Measurements from ENCODE around the gene ACAD9. TPM values are rescaled to one million over a fixed set of nuclear protein-coding genes. Genes with fewer than 3 reads are reported as not detected.

The ACAD9 gene
- polyA plus RNA-seq, 3 donors = 21.9 to 27.7 (median 25.6) TPM

DNA sequence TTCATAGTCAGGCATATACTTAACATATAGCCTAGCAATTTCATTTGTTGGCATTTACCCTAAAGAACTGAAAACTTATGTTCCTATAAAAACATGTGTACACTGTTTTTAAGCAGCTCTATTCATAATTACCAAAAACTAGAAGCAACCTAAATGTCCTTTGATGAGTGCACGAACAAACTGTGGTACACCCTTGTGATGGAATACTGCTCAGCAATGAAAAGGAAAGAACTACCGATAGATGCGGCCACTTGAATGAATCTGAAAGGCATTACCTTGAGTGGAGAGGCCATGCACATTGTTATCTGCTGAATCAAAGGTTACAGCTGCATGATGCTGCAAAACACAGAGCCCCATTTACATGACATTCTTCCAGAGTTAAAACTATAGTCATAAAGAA is 69.7 kb downstream of the ACAD9 start:
- intact Hi-C loops (cut with micrococcal nuclease) = no loop called here
- 93% methylated on average over 2 of the region's 3 CpGs for WGBS (ENCODE audit: insufficient coverage)
- no peak overlapping the region for H3K4me2 ChIP-seq (replicated peaks; ENCODE audit: extremely low read depth, low read length, poor library complexity, severe bottlenecking)
- Mint-ChIP-seq H3K27me3 (ENCODE audit: low read depth in 3 of 3) (peaks cover 4 to 9% (median 6%) of the 10 kb centered on the region in 3 donors), H3K27ac (no peak overlapping the region), H3K36me3 (no peaks in the 10 kb centered on the region), H3K9me3 (peaks cover 0 to 7% (median 3%) of the 10 kb centered on the region in 7 donors), H3K4me3 (no peak overlapping the region), H3K4me1 (no peaks in the 10 kb centered on the region)
- no peaks in the 10 kb centered on the region for H3K4me1 ChIP-seq (ENCODE audit: control insufficient read depth in 1 of 2, insufficient read depth in 2 of 2, low read length in 2 of 2)
- no peak overlapping the region for H2AFZ ChIP-seq (ENCODE audit: insufficient read depth, low read depth, low read length, poor library complexity, severe bottlenecking)
- TF ChIP-seq, protein P1, sequence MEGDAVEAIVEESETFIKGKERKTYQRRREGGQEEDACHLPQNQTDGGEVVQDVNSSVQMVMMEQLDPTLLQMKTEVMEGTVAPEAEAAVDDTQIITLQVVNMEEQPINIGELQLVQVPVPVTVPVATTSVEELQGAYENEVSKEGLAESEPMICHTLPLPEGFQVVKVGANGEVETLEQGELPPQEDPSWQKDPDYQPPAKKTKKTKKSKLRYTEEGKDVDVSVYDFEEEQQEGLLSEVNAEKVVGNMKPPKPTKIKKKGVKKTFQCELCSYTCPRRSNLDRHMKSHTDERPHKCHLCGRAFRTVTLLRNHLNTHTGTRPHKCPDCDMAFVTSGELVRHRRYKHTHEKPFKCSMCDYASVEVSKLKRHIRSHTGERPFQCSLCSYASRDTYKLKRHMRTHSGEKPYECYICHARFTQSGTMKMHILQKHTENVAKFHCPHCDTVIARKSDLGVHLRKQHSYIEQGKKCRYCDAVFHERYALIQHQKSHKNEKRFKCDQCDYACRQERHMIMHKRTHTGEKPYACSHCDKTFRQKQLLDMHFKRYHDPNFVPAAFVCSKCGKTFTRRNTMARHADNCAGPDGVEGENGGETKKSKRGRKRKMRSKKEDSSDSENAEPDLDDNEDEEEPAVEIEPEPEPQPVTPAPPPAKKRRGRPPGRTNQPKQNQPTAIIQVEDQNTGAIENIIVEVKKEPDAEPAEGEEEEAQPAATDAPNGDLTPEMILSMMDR (IDR thresholded peaks at IDR 0.05) = no peak
- no peaks in the 10 kb centered on the region for H3K36me3 ChIP-seq (replicated peaks in 1 of 2; ENCODE audit: control insufficient read depth in 1 of 2, insufficient read depth in 2 of 2, low read length in 2 of 2)
- no peak overlapping the region for H3K9ac ChIP-seq (ENCODE audit: insufficient read depth, low read length, poor library complexity, severe bottlenecking)
- no peaks in the 10 kb centered on the region for H3K27me3 ChIP-seq (ENCODE audit: control insufficient read depth in 2 of 2, insufficient read depth in 2 of 2, low read length in 2 of 2)
- H3K27ac ChIP-seq (ENCODE audit: low read depth in 1 of 2, low read length in 2 of 2) = no peak overlapping the region
- H3K9me3 ChIP-seq (replicated peaks in 1 of 2; ENCODE audit: control insufficient read depth in 1 of 2, insufficient read depth in 1 of 2, low read length in 2 of 2) = no peaks in the 10 kb centered on the region
- no peak for DNase-seq
- H3K4me3 ChIP-seq (replicated peaks in 1 of 3; ENCODE audit: low read depth in 2 of 3, low read length in 3 of 3) = no peak overlapping the region
- H4K20me1 ChIP-seq (ENCODE audit: insufficient read depth, low read length) = no peaks in the 10 kb centered on the region
- no peaks in the 10 kb centered on the region for H3K79me2 ChIP-seq (ENCODE audit: insufficient read depth, low read length)

DNA sequence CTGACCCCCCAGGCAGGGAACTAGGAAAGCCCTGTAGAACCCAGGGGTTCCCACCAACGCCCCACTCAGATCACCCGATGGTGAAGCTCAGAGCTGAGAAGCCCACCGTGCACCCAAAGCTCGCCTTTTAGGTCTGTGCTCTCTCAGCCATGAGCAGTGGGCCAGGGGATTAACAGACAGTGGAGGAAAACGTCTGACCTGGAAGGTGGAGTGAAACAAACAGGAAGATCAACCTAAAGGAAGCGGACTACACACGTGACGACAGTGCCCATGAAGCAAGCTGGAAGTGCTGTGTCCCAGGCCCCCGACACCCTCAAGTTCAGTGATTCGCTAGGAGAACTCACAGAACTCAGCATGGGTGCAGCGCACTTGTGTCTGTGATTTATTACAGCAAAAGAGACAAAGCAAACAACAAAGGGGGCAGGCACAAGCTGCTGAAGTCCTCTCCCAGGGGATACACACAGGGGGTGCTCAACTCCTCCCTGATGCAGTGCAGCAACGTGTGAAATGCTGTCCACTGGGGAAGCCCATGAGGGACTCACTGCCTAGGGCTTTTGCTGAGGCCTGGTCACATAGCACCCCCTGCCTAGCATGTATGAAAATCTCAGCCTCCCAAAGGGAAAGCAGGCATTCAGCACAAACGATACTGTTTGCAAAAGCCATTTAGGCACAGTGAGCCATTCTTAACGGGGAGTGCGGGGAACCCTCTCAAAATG is 71.0 kb downstream of the ACAD9 start:
- Histone ChIP-seq H3K9me3 (replicated peaks in 1 of 2; ENCODE audit: control insufficient read depth in 1 of 2, insufficient read depth in 1 of 2, low read length in 2 of 2) (no peaks in the 10 kb centered on the region), H3K9ac (ENCODE audit: insufficient read depth, low read length, poor library complexity, severe bottlenecking) (no peak overlapping the region), H3K4me3 (replicated peaks in 1 of 3; ENCODE audit: low read depth in 2 of 3, low read length in 3 of 3) (no peak overlapping the region), H3K4me1 (ENCODE audit: control insufficient read depth in 1 of 2, insufficient read depth in 2 of 2, low read length in 2 of 2) (no peaks in the 10 kb centered on the region), H3K27ac (ENCODE audit: low read depth in 1 of 2, low read length in 2 of 2) (no peak overlapping the region), H3K27me3 (ENCODE audit: control insufficient read depth in 2 of 2, insufficient read depth in 2 of 2, low read length in 2 of 2) (no peaks in the 10 kb centered on the region), H4K20me1 (ENCODE audit: insufficient read depth, low read length) (no peaks in the 10 kb centered on the region), H3K4me2 (replicated peaks; ENCODE audit: extremely low read depth, low read length, poor library complexity, severe bottlenecking) (no peak overlapping the region), H2AFZ (ENCODE audit: insufficient read depth, low read depth, low read length, poor library complexity, severe bottlenecking) (no peak overlapping the region), H3K79me2 (ENCODE audit: insufficient read depth, low read length) (no peaks in the 10 kb centered on the region), H3K36me3 (replicated peaks in 1 of 2; ENCODE audit: control insufficient read depth in 1 of 2, insufficient read depth in 2 of 2, low read length in 2 of 2) (no peaks in the 10 kb centered on the region)
- Mint-ChIP-seq H3K36me3 (no peaks in the 10 kb centered on the region), H3K27me3 (ENCODE audit: low read depth in 3 of 3) (peaks cover 4 to 9% (median 6%) of the 10 kb centered on the region in 3 donors), H3K9me3 (peaks cover 0 to 7% (median 3%) of the 10 kb centered on the region in 7 donors), H3K4me1 (no peaks in the 10 kb centered on the region), H3K4me3 (no peak overlapping the region), H3K27ac (no peak overlapping the region)
- TF ChIP-seq, protein P1 (IDR thresholded peaks at IDR 0.05) = no peak
- no peak for DNase-seq
- intact Hi-C loops (cut with micrococcal nuclease) = no loop called here
- 81% methylated on average over 15 of the region's 15 CpGs for WGBS (ENCODE audit: insufficient coverage)
